ENCODE data around the gene NEUROD2. TPM values are rescaled to one million over a fixed set of nuclear protein-coding genes. Genes with fewer than 3 reads are reported as not detected.

The NEUROD2 gene
- polyA plus RNA-seq, 1 donor from 2014 or later = not detected

DNA sequence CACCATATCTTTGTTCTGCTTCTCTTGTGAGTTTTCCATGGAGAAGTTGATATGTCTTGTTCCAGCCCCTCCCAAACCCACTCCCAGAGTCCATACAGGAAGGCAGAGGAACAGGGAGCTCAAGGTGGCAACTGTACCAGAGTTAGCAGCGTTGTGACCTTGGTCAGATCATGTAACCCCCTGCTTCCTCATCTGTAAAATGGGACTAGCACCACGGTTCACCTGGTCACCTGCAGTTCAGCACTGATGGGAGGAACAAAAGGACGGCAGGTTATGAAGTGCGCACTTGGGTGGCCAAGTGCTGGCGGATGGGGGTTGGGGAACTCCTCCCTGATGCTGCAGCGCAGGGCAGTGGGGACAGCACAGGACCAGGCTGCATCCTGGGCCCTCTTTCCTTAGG, 7.7 kb upstream of the NEUROD2 start:
- H3K9me3 ChIP-seq (ENCODE audit: low read length) = no peaks in the 10 kb centered on the region
- H3K4me2 ChIP-seq (ENCODE audit: low read length) = no peak overlapping the region
- H3K27ac ChIP-seq (ENCODE audit: low read length) = no peak overlapping the region
- no peak overlapping the region for H3K9ac ChIP-seq (ENCODE audit: low read length)
- no peaks in the 10 kb centered on the region for H3F3A ChIP-seq (ENCODE audit: insufficient read depth, low read length, poor library complexity, severe bottlenecking)
- no peaks in the 10 kb centered on the region for H3K36me3 ChIP-seq (ENCODE audit: insufficient read depth, low read length)
- TF ChIP-seq SMC3 (conservative IDR thresholded peaks at IDR 0.05; ENCODE audit: poor library complexity) = no peak
- TF ChIP-seq, protein P1, sequence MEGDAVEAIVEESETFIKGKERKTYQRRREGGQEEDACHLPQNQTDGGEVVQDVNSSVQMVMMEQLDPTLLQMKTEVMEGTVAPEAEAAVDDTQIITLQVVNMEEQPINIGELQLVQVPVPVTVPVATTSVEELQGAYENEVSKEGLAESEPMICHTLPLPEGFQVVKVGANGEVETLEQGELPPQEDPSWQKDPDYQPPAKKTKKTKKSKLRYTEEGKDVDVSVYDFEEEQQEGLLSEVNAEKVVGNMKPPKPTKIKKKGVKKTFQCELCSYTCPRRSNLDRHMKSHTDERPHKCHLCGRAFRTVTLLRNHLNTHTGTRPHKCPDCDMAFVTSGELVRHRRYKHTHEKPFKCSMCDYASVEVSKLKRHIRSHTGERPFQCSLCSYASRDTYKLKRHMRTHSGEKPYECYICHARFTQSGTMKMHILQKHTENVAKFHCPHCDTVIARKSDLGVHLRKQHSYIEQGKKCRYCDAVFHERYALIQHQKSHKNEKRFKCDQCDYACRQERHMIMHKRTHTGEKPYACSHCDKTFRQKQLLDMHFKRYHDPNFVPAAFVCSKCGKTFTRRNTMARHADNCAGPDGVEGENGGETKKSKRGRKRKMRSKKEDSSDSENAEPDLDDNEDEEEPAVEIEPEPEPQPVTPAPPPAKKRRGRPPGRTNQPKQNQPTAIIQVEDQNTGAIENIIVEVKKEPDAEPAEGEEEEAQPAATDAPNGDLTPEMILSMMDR (IDR thresholded peaks at IDR 0.05; ENCODE audit: poor library complexity, severe bottlenecking) = no peak
- no peak for TF ChIP-seq RAD21 (conservative IDR thresholded peaks at IDR 0.05)
- no peak for TF ChIP-seq EP300 (conservative IDR thresholded peaks at IDR 0.05; ENCODE audit: poor library complexity, severe bottlenecking)
- no peak for TF ChIP-seq MXI1 (conservative IDR thresholded peaks at IDR 0.05; ENCODE audit: poor library complexity, severe bottlenecking)
- TF ChIP-seq, protein P2, sequence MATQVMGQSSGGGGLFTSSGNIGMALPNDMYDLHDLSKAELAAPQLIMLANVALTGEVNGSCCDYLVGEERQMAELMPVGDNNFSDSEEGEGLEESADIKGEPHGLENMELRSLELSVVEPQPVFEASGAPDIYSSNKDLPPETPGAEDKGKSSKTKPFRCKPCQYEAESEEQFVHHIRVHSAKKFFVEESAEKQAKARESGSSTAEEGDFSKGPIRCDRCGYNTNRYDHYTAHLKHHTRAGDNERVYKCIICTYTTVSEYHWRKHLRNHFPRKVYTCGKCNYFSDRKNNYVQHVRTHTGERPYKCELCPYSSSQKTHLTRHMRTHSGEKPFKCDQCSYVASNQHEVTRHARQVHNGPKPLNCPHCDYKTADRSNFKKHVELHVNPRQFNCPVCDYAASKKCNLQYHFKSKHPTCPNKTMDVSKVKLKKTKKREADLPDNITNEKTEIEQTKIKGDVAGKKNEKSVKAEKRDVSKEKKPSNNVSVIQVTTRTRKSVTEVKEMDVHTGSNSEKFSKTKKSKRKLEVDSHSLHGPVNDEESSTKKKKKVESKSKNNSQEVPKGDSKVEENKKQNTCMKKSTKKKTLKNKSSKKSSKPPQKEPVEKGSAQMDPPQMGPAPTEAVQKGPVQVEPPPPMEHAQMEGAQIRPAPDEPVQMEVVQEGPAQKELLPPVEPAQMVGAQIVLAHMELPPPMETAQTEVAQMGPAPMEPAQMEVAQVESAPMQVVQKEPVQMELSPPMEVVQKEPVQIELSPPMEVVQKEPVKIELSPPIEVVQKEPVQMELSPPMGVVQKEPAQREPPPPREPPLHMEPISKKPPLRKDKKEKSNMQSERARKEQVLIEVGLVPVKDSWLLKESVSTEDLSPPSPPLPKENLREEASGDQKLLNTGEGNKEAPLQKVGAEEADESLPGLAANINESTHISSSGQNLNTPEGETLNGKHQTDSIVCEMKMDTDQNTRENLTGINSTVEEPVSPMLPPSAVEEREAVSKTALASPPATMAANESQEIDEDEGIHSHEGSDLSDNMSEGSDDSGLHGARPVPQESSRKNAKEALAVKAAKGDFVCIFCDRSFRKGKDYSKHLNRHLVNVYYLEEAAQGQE (IDR thresholded peaks at IDR 0.05; ENCODE audit: borderline replicate concordance) = no peak
- no peak for TF ChIP-seq TAF1 (IDR thresholded peaks at IDR 0.05; ENCODE audit: low read depth)
- TF ChIP-seq POLR2AphosphoS5 (IDR thresholded peaks at IDR 0.05) = no peak
- no peak for TF ChIP-seq EZH2 (IDR thresholded peaks at IDR 0.05; ENCODE audit: borderline replicate concordance, insufficient read depth, low read length, poor library complexity, severe bottlenecking)
- peaks cover 61% of the 10 kb centered on the region for H3K27me3 ChIP-seq (ENCODE audit: insufficient read depth, low read depth, low read length)
- H4K20me1 ChIP-seq (ENCODE audit: insufficient read depth) = no peaks in the 10 kb centered on the region
- H3K4me3 ChIP-seq (ENCODE audit: low read length) = no peak overlapping the region
- no peaks in the 10 kb centered on the region for H3K79me2 ChIP-seq (replicated peaks; ENCODE audit: insufficient read depth, low read length)
- H3K9me2 ChIP-seq (ENCODE audit: insufficient read depth, low read length) = no peaks in the 10 kb centered on the region
- H2AFZ ChIP-seq (ENCODE audit: low read depth, low read length) = no peak overlapping the region

DNA sequence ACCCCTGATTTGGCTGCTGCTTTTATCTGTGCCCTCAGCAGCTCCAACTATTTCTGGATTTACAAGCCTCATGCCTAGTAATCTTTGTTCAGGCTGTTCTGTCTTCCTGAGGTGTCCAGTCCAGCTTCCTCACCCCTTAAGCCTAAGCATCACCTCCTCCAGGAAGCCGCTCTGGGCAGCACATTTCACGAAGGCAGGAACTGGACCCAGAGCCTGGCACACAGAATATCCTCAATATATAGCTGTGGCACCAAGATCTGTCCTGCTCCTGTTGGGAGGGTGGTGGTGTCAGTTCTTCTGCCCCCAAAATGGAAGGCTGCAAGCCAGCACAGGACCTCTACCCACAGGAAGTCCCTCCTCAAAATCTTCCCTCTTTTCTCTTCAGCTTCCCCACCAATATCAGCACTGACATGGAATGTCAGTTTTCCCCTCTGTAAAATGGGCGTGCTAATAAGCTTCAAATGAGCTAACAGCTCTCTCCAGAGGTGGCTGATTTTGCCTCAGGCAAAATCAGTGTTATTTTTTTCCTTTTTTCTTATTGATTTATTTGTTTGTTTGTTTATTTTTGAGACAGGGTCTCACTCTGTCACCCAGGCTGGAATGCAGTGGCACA, 6.9 kb upstream of the NEUROD2 start:
- no peaks in the 10 kb centered on the region for H4K20me1 ChIP-seq (ENCODE audit: insufficient read depth)
- no peak overlapping the region for H3K27ac ChIP-seq (ENCODE audit: low read length)
- no peaks in the 10 kb centered on the region for H3K79me2 ChIP-seq (replicated peaks; ENCODE audit: insufficient read depth, low read length)
- H3K9ac ChIP-seq (ENCODE audit: low read length) = no peak overlapping the region
- no peak overlapping the region for H3K4me2 ChIP-seq (ENCODE audit: low read length)
- no peaks in the 10 kb centered on the region for H3K36me3 ChIP-seq (ENCODE audit: insufficient read depth, low read length)
- TF ChIP-seq TAF1 (IDR thresholded peaks at IDR 0.05; ENCODE audit: low read depth) (no peak), POLR2AphosphoS5 (IDR thresholded peaks at IDR 0.05) (no peak), SMC3 (conservative IDR thresholded peaks at IDR 0.05; ENCODE audit: poor library complexity) (no peak), EP300 (conservative IDR thresholded peaks at IDR 0.05; ENCODE audit: poor library complexity, severe bottlenecking) (no peak), MXI1 (conservative IDR thresholded peaks at IDR 0.05; ENCODE audit: poor library complexity, severe bottlenecking) (no peak), EZH2 (IDR thresholded peaks at IDR 0.05; ENCODE audit: borderline replicate concordance, insufficient read depth, low read length, poor library complexity, severe bottlenecking) (no peak), RAD21 (conservative IDR thresholded peaks at IDR 0.05) (no peak)
- TF ChIP-seq, protein P2 (IDR thresholded peaks at IDR 0.05; ENCODE audit: borderline replicate concordance) = no peak
- TF ChIP-seq, protein P1 (IDR thresholded peaks at IDR 0.05; ENCODE audit: poor library complexity, severe bottlenecking) = no peak
- no peaks in the 10 kb centered on the region for H3K9me2 ChIP-seq (ENCODE audit: insufficient read depth, low read length)
- H3K27me3 ChIP-seq (ENCODE audit: insufficient read depth, low read depth, low read length) = peaks cover 61% of the 10 kb centered on the region
- H3K9me3 ChIP-seq (ENCODE audit: low read length) = no peaks in the 10 kb centered on the region
- H3K4me3 ChIP-seq (ENCODE audit: low read length) = no peak overlapping the region
- no peak overlapping the region for H2AFZ ChIP-seq (ENCODE audit: low read depth, low read length)
- H3F3A ChIP-seq (ENCODE audit: insufficient read depth, low read length, poor library complexity, severe bottlenecking) = no peaks in the 10 kb centered on the region

Measured in neural cell (in vitro differentiated cells).